ENCODE results near the gene C17orf100.

C17orf100 gene

GRCh38 chr17:6669479-6670212, 18.1 kb downstream of the C17orf100 start:
- Mint-ChIP-seq H3K36me3 (ENCODE audit: low read depth) (no peaks in the 10 kb centered on the region), H3K4me1 (peaks cover 8% of the 10 kb centered on the region), H3K9me3 (no peaks in the 10 kb centered on the region), H3K27ac (no peak overlapping the region), H3K27me3 (peaks cover 2% of the 10 kb centered on the region), H3K4me3 (no peak overlapping the region)
- DNase-seq (no peak), ATAC-seq (peak; percentile 37)

GRCh38 chr17:6670571-6670970, 19.0 kb downstream of the C17orf100 start:
- no peak for ATAC-seq
- no peak for DNase-seq
- no peaks in the 10 kb centered on the region for H3K36me3 Mint-ChIP-seq (ENCODE audit: low read depth)
- H3K9me3 Mint-ChIP-seq, result no peaks in the 10 kb centered on the region
- H3K27ac Mint-ChIP-seq, result no peak overlapping the region
- H3K4me1 Mint-ChIP-seq, result peaks cover 8% of the 10 kb centered on the region
- H3K4me3 Mint-ChIP-seq, result no peak overlapping the region
- peaks cover 2% of the 10 kb centered on the region for H3K27me3 Mint-ChIP-seq

- no peaks in the 10 kb centered on the region for H3K9me3 Mint-ChIP-seq
- no peaks in the 10 kb centered on the region for H3K36me3 Mint-ChIP-seq (ENCODE audit: low read depth)
- ATAC-seq (no peak), DNase-seq (no peak)
- no peak overlapping the region for H3K27ac Mint-ChIP-seq
- H3K27me3 Mint-ChIP-seq, result peaks cover 2% of the 10 kb centered on the region
- H3K4me1 Mint-ChIP-seq, result peaks cover 8% of the 10 kb centered on the region
- no peak overlapping the region for H3K4me3 Mint-ChIP-seq
Measured at GRCh38 chr17:6670999-6671398, 19.4 kb downstream of the C17orf100 start.

GRCh38 chr17:6671431-6671830, 19.9 kb downstream of the C17orf100 start:
- no peak for ATAC-seq
- Mint-ChIP-seq H3K4me1 (peaks cover 8% of the 10 kb centered on the region), H3K9me3 (no peaks in the 10 kb centered on the region), H3K36me3 (ENCODE audit: low read depth) (no peaks in the 10 kb centered on the region), H3K4me3 (no peak overlapping the region), H3K27ac (no peak overlapping the region), H3K27me3 (peaks cover 2% of the 10 kb centered on the region)
- no peak for DNase-seq

GRCh38 chr17:6674586-6674985, 23.0 kb downstream of the C17orf100 start:
- no peak for DNase-seq
- Mint-ChIP-seq H3K36me3 (ENCODE audit: low read depth) (no peaks in the 10 kb centered on the region), H3K27me3 (peaks cover 17% of the 10 kb centered on the region), H3K4me1 (peaks cover 8% of the 10 kb centered on the region), H3K9me3 (no peaks in the 10 kb centered on the region), H3K4me3 (no peak overlapping the region), H3K27ac (no peak overlapping the region)
- ATAC-seq, result no peak

- no peak overlapping the region for H3K27ac Mint-ChIP-seq
- no peak for DNase-seq
- H3K27me3 Mint-ChIP-seq, result peaks cover 22% of the 10 kb centered on the region
- no peak overlapping the region for H3K4me3 Mint-ChIP-seq
- H3K4me1 Mint-ChIP-seq, result peaks cover 7% of the 10 kb centered on the region
- no peak for ATAC-seq
- H3K36me3 Mint-ChIP-seq (ENCODE audit: low read depth), result no peaks in the 10 kb centered on the region
- H3K9me3 Mint-ChIP-seq, result no peaks in the 10 kb centered on the region
Measured at GRCh38 chr17:6675201-6675825, 23.8 kb downstream of the C17orf100 start.

GRCh38 chr17:6676802-6677157, 25.2 kb downstream of the C17orf100 start:
- Mint-ChIP-seq H3K4me1 (peaks cover 7% of the 10 kb centered on the region), H3K9me3 (no peaks in the 10 kb centered on the region), H3K27ac (no peak overlapping the region), H3K27me3 (peaks cover 31% of the 10 kb centered on the region), H3K4me3 (no peak overlapping the region), H3K36me3 (ENCODE audit: low read depth) (no peaks in the 10 kb centered on the region)
- ATAC-seq, result no peak
- no peak for DNase-seq

- DNase-seq (peak; percentile 24), ATAC-seq (peak; percentile 49)
- Mint-ChIP-seq H3K4me3 (no peak overlapping the region), H3K27ac (no peak overlapping the region), H3K9me3 (no peaks in the 10 kb centered on the region), H3K4me1 (peaks cover 7% of the 10 kb centered on the region), H3K27me3 (peaks cover 31% of the 10 kb centered on the region), H3K36me3 (ENCODE audit: low read depth) (no peaks in the 10 kb centered on the region)
Measured at GRCh38 chr17:6677158-6677831, 25.7 kb downstream of the C17orf100 start.

- no peak overlapping the region for H3K27ac Mint-ChIP-seq
- H3K4me1 Mint-ChIP-seq, result peaks cover 7% of the 10 kb centered on the region
- ATAC-seq, result no peak
- no peaks in the 10 kb centered on the region for H3K36me3 Mint-ChIP-seq (ENCODE audit: low read depth)
- no peaks in the 10 kb centered on the region for H3K9me3 Mint-ChIP-seq
- no peak for DNase-seq
- H3K4me3 Mint-ChIP-seq, result no peak overlapping the region
- peaks cover 35% of the 10 kb centered on the region for H3K27me3 Mint-ChIP-seq
Measured at GRCh38 chr17:6677946-6678345, 26.4 kb downstream of the C17orf100 start.

- no peak for ATAC-seq
- H3K27me3 Mint-ChIP-seq, result peaks cover 38% of the 10 kb centered on the region
- H3K4me3 Mint-ChIP-seq, result no peak overlapping the region
Measured at GRCh38 chr17:6679241-6679640, 27.7 kb downstream of the C17orf100 start.

GRCh38 chr17:6681176-6681575, 29.6 kb downstream of the C17orf100 start:
- Mint-ChIP-seq H3K9me3 (no peaks in the 10 kb centered on the region), H3K4me1 (peaks cover 7% of the 10 kb centered on the region), H3K27me3 (peaks cover 43% of the 10 kb centered on the region), H3K36me3 (ENCODE audit: low read depth) (no peaks in the 10 kb centered on the region), H3K27ac (no peak overlapping the region), H3K4me3 (no peak overlapping the region)
- no peak for DNase-seq
- ATAC-seq, result no peak

More at GRCh38 chr17:6679241-6679640, 27.7 kb downstream of the C17orf100 start:
- Mint-ChIP-seq H3K4me1 (peaks cover 7% of the 10 kb centered on the region), H3K36me3 (ENCODE audit: low read depth) (no peaks in the 10 kb centered on the region), H3K9me3 (no peaks in the 10 kb centered on the region), H3K27ac (no peak overlapping the region)
- DNase-seq, result no peak

- DNase-seq (no peak), ATAC-seq (no peak)
- H3K4me3 Mint-ChIP-seq, result no peak overlapping the region
- H3K4me1 Mint-ChIP-seq, result peaks cover 7% of the 10 kb centered on the region
- peaks cover 43% of the 10 kb centered on the region for H3K27me3 Mint-ChIP-seq
- no peaks in the 10 kb centered on the region for H3K36me3 Mint-ChIP-seq (ENCODE audit: low read depth)
- H3K9me3 Mint-ChIP-seq, result no peaks in the 10 kb centered on the region
- H3K27ac Mint-ChIP-seq, result no peak overlapping the region
Measured at GRCh38 chr17:6681671-6682070, 30.1 kb downstream of the C17orf100 start.

GRCh38 chr17:6682339-6682738, 30.8 kb downstream of the C17orf100 start:
- H3K4me3 Mint-ChIP-seq, result no peak overlapping the region
- H3K27ac Mint-ChIP-seq, result no peak overlapping the region
- DNase-seq, result no peak
- H3K36me3 Mint-ChIP-seq (ENCODE audit: low read depth), result no peaks in the 10 kb centered on the region
- peaks cover 43% of the 10 kb centered on the region for H3K27me3 Mint-ChIP-seq
- peaks cover 7% of the 10 kb centered on the region for H3K4me1 Mint-ChIP-seq
- no peak for ATAC-seq
- H3K9me3 Mint-ChIP-seq, result no peaks in the 10 kb centered on the region

- Mint-ChIP-seq H3K27ac (no peak overlapping the region), H3K9me3 (no peaks in the 10 kb centered on the region)
Measured at GRCh38 chr17:6683081-6683684, 31.6 kb downstream of the C17orf100 start.

More at GRCh38 chr17:6683081-6683684, 31.6 kb downstream of the C17orf100 start:
- no peak overlapping the region for H3K4me3 Mint-ChIP-seq
- DNase-seq (no peak), ATAC-seq (no peak)
- peaks cover under 1% of the 10 kb centered on the region for H3K4me1 Mint-ChIP-seq
- H3K27me3 Mint-ChIP-seq, result peaks cover 38% of the 10 kb centered on the region
- H3K36me3 Mint-ChIP-seq (ENCODE audit: low read depth), result no peaks in the 10 kb centered on the region

Data from activated naive CD8-positive, alpha-beta T cell treated with anti-CD3 and anti-CD28 coated beads, Interleukin-2, amount 50 U/mL, for 24 hours (primary cell).